HG02840 (cell line): Measurements from ENCODE around the gene KRT23.

Source experiments
- ATAC-seq: cut with Tn5 transposase; IDR thresholded peaks from one replicate; pipeline ENCODE4 v1.9.1; 2021; ENCODE audit warnings: mild to moderate bottlenecking, moderate library complexity, moderate number of reproducible peaks; ENCODE audit not compliant: unreplicated experiment, low FRiP score

Gene KRT23

GRCh38 chr17:40914075-40914855 is 23.2 kb downstream of the KRT23 start:
- no peak for ATAC-seq

GRCh38 chr17:40912486-40913210 is 24.8 kb downstream of the KRT23 start:
- no peak for ATAC-seq

- ATAC-seq = no peak
Observed at GRCh38 chr17:40910441-40910841, 27.0 kb downstream of the KRT23 start.

GRCh38 chr17:40909755-40910154 is 27.7 kb downstream of the KRT23 start:
- ATAC-seq = no peak

- no peak for ATAC-seq
Observed at GRCh38 chr17:40909351-40909750, 28.1 kb downstream of the KRT23 start.

- no peak for ATAC-seq
Observed at GRCh38 chr17:40906613-40907012, 30.8 kb downstream of the KRT23 start.

- ATAC-seq = no peak
Observed at GRCh38 chr17:40905370-40905769, 32.1 kb downstream of the KRT23 start.

- ATAC-seq = no peak
Observed at GRCh38 chr17:40903129-40903847, 34.2 kb downstream of the KRT23 start.

GRCh38 chr17:40902498-40902897 is 34.9 kb downstream of the KRT23 start:
- ATAC-seq = no peak

GRCh38 chr17:40901981-40902474 is 35.4 kb downstream of the KRT23 start:
- no peak for ATAC-seq

GRCh38 chr17:40900809-40901356 is 36.6 kb downstream of the KRT23 start:
- ATAC-seq = no peak

- ATAC-seq = no peak
Observed at GRCh38 chr17:40896916-40897455, 40.5 kb downstream of the KRT23 start.

GRCh38 chr17:40895106-40895730 is 42.2 kb downstream of the KRT23 start:
- no peak for ATAC-seq

- no peak for ATAC-seq
Observed at GRCh38 chr17:40888196-40888720, 49.2 kb downstream of the KRT23 start.

GRCh38 chr17:40886090-40886489 is 51.4 kb downstream of the KRT23 start:
- no peak for ATAC-seq

- ATAC-seq = no peak
Observed at GRCh38 chr17:40884708-40885512, 52.5 kb downstream of the KRT23 start, which contains the start of gene KRT20. Gene KRT20 (minus strand): TSS chr17:40885242. CDS start chr17:40885185, 57 bp downstream.

- no peak for ATAC-seq
Observed at GRCh38 chr17:40883626-40884334, 53.7 kb downstream of the KRT23 start.

- ATAC-seq = no peak
Observed at GRCh38 chr17:40883031-40883430, 54.4 kb downstream of the KRT23 start.
